Right atrium auricular region (tissue), 2 donors: ENCODE results near the gene EXOC4. TPM values are rescaled to one million over a fixed set of nuclear protein-coding genes. Genes with fewer than 3 reads are reported as not detected.

Experiments used
- DNase-seq: peaks from one replicate; pipeline ENCODE4 v3.0.0-alpha.2; 2019; ENCODE audit warnings: low spot score
- H3K27ac ChIP-seq, 2 donors: fragments of 200-600 bp; sonication (generic); 1 replicate in 1 of 2; 2 replicates in 1 of 2; pipeline ENCODE4 v1.5.1; 2016 to 2019
- H3K27me3 ChIP-seq, 2 donors: fragments of 200-600 bp; sonication (generic); one replicate each; pipeline versions ENCODE4 v1.5.1 to v1.6.0; 2017 to 2019
- H3K36me3 ChIP-seq: fragments of 200-600 bp; sonication (generic); one replicate; pipeline ENCODE4 v1.5.1; 2016
- H3K4me1 ChIP-seq, 2 donors: fragments of 200-600 bp; sonication (generic); one replicate each; pipeline versions ENCODE4 v1.5.1 to v1.6.0; 2017 to 2019
- H3K4me3 ChIP-seq, 2 donors: fragments of 200-600 bp; sonication (generic); 1 replicate in 1 of 2; 2 replicates in 1 of 2; pipeline ENCODE4 v1.5.1; 2017 to 2019; ENCODE audit warnings: mild to moderate bottlenecking in 1 of 2, moderate library complexity in 1 of 2
- H3K9me3 ChIP-seq, 2 donors: fragments of 200-600 bp; sonication (generic); one replicate each; pipeline ENCODE4 v1.5.1; 2019
- CTCF ChIP-seq, 2 donors: fragments of 200-600 bp; sonication (generic); IDR thresholded peaks; one replicate each; pipeline ENCODE4 v1.5.1; 2019; ENCODE audit warnings: antibody characterized with exemption in 2 of 2
- total RNA-seq, 2 donors: library from RNA; depleted of rRNA; stranded (reverse); fragments of >200 nt; gene quantifications; one replicate each; pipeline ENCODE4 v1.1.0, GENCODE V29; 2016

The EXOC4 gene
- total RNA-seq, 2 donors from 2014 or later = 24.7 to 30.6 TPM

- no peak for TF ChIP-seq CTCF (IDR thresholded peaks at IDR 0.05)
- no peak for DNase-seq
- Histone ChIP-seq H3K27ac (no peak overlapping the region), H3K4me1 (no peaks in the 10 kb centered on the region), H3K27me3 (no peaks in the 10 kb centered on the region), H3K9me3 (no peaks in the 10 kb centered on the region), H3K36me3 (no peaks in the 10 kb centered on the region), H3K4me3 (no peak overlapping the region)
Measured at GRCh38 chr7:134031835-134032617, 779.1 kb downstream of the EXOC4 start.

- Histone ChIP-seq H3K36me3 (no peaks in the 10 kb centered on the region), H3K4me1 (no peaks in the 10 kb centered on the region), H3K9me3 (no peaks in the 10 kb centered on the region), H3K27me3 (no peaks in the 10 kb centered on the region), H3K4me3 (no peak overlapping the region), H3K27ac (no peak overlapping the region)
- TF ChIP-seq CTCF (IDR thresholded peaks at IDR 0.05) = no peak
- DNase-seq = no peak
Measured at GRCh38 chr7:134034652-134035051, 781.8 kb downstream of the EXOC4 start.

GRCh38 chr7:134037991-134038390 is 785.1 kb downstream of the EXOC4 start:
- Histone ChIP-seq H3K4me1 (no peaks in the 10 kb centered on the region), H3K9me3 (no peaks in the 10 kb centered on the region), H3K4me3 (no peak overlapping the region), H3K36me3 (no peaks in the 10 kb centered on the region), H3K27me3 (no peaks in the 10 kb centered on the region), H3K27ac (no peak overlapping the region)
- no peak for DNase-seq
- no peak for TF ChIP-seq CTCF (IDR thresholded peaks at IDR 0.05)

- H3K27ac ChIP-seq = no peak overlapping the region
- no peaks in the 10 kb centered on the region for H3K9me3 ChIP-seq
- H3K36me3 ChIP-seq = no peaks in the 10 kb centered on the region
- H3K27me3 ChIP-seq = no peaks in the 10 kb centered on the region
- H3K4me1 ChIP-seq = no peaks in the 10 kb centered on the region
- DNase-seq = no peak
- H3K4me3 ChIP-seq = no peak overlapping the region
- TF ChIP-seq CTCF (IDR thresholded peaks at IDR 0.05) = no peak
Measured at GRCh38 chr7:134040988-134041387, 788.1 kb downstream of the EXOC4 start.

GRCh38 chr7:134041477-134041876 is 788.6 kb downstream of the EXOC4 start:
- no peaks in the 10 kb centered on the region for H3K4me1 ChIP-seq
- H3K4me3 ChIP-seq = no peak overlapping the region
- H3K27me3 ChIP-seq = no peaks in the 10 kb centered on the region
- no peaks in the 10 kb centered on the region for H3K36me3 ChIP-seq
- no peak overlapping the region for H3K27ac ChIP-seq
- H3K9me3 ChIP-seq = no peaks in the 10 kb centered on the region
- no peak for DNase-seq
- no peak for TF ChIP-seq CTCF (IDR thresholded peaks at IDR 0.05)

GRCh38 chr7:134042307-134042706 is 789.4 kb downstream of the EXOC4 start:
- Histone ChIP-seq H3K9me3 (no peaks in the 10 kb centered on the region), H3K4me3 (no peak overlapping the region), H3K36me3 (no peaks in the 10 kb centered on the region), H3K27me3 (no peaks in the 10 kb centered on the region), H3K27ac (no peak overlapping the region), H3K4me1 (no peaks in the 10 kb centered on the region)
- no peak for TF ChIP-seq CTCF (IDR thresholded peaks at IDR 0.05)
- DNase-seq = no peak
